Tibial nerve (tissue), 3 donors: ENCODE measurements around the gene GRIK3.

Source experiments
- POLR2A ChIP-seq, 2 donors: fragments of 450-650 bp; IDR thresholded peaks; one replicate each; pipeline ENCODE4 v1.6.1; 2017; ENCODE audit warnings: antibody characterized with exemption in 2 of 2, mild to moderate bottlenecking in 2 of 2, moderate library complexity in 2 of 2
- TF ChIP-seq, protein P1 (sequence below), 5 experiments: fragments of 200-600 bp in 3 of 5; fragments of 450-650 bp in 2 of 5; sonication (generic) in 3 of 5; IDR thresholded peaks; one replicate each; pipeline ENCODE4 v1.5.1; 2016 to 2019; ENCODE audit warnings: antibody characterized with exemption in 5 of 5, mild to moderate bottlenecking in 3 of 5, moderate library complexity in 2 of 5

DNA sequence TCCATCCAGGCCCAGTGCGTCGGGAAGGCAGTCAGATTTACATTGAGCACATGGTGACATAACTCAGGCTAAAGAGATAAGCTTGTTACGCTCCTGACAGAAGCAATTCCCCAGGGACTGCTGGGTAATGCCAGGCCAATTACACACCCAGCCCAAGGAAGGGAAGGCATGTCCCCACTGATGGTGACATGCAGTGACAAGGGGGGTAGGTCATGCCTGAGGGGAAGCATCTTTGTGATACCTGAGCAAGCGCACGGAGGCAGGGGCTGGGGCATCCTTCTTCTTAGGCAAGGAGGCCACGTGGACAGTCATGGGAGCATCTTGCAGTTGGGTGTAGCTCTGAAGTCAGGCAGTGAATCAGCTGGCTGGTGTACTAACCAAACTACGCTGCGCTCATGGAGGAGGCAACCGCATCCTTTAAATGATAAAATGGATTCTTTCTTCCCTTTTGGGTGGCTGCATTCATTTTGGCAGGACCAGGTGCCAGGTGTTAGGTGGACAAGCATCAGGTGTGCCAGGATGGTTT is 39.6 kb upstream of the GRIK3 start:
- TF ChIP-seq, protein P1, sequence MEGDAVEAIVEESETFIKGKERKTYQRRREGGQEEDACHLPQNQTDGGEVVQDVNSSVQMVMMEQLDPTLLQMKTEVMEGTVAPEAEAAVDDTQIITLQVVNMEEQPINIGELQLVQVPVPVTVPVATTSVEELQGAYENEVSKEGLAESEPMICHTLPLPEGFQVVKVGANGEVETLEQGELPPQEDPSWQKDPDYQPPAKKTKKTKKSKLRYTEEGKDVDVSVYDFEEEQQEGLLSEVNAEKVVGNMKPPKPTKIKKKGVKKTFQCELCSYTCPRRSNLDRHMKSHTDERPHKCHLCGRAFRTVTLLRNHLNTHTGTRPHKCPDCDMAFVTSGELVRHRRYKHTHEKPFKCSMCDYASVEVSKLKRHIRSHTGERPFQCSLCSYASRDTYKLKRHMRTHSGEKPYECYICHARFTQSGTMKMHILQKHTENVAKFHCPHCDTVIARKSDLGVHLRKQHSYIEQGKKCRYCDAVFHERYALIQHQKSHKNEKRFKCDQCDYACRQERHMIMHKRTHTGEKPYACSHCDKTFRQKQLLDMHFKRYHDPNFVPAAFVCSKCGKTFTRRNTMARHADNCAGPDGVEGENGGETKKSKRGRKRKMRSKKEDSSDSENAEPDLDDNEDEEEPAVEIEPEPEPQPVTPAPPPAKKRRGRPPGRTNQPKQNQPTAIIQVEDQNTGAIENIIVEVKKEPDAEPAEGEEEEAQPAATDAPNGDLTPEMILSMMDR (IDR thresholded peaks at IDR 0.05) = no peak
- TF ChIP-seq POLR2A (IDR thresholded peaks at IDR 0.05) = no peak
